ENCODE results near the gene NADSYN1. TPM values are rescaled to one million over a fixed set of nuclear protein-coding genes. Genes with fewer than 3 reads are reported as not detected.

NADSYN1 gene
- total and polyA plus RNA-seq, 2 of the 13 experiments (the other 11 are each of a cell fraction or from before 2014, with no cell fraction given), result 35.7 to 51.5 TPM

DNA sequence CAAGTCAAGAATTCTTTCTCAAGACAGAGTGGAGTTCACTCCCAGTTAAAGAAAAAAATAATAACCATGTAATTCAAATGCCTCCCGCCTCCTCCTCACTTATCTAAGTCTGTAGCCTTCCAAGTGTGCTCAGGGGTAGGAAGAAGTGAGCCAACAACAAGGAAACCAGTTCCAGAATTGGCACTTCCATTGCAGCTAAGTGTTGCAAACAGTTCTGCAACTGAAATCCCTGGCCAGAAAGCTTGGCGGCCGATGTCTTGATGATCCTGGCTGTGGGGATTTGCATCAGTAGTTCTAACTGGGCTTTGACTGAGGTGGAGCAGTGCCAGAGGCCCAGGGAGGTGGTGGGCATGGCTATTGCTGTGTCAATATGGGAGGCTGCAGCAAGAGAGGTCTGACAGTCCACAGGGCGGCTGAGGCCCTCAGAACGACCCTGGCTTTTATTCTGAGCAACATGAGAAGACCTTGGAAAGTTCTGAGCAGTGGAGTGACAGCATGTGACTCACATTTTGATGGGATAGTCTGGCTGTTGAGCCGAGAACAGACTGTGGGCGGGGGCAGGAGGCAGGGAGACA lies 24.1 kb upstream of the NADSYN1 start (continued):
- TF ChIP-seq FOXA3 (CRISPR knock-in tag; IDR thresholded peaks at IDR 0.05), result peak; percentile 82
- TF ChIP-seq RARA (CRISPR knock-in tag; IDR thresholded peaks at IDR 0.05), result peak; percentile 28; the same call in 1 of the 2 replicates
- TF ChIP-seq ZNF687 (CRISPR knock-in tag; IDR thresholded peaks at IDR 0.05), result peak; percentile 66
- peak; percentile 35; the same call in 1 of the 2 replicates for TF ChIP-seq SALL1 (CRISPR knock-in tag; IDR thresholded peaks at IDR 0.05)

GRCh38 chr11:71429701-71430100 lies 23.3 kb upstream of the NADSYN1 start:
- ATAC-seq, result no peak
- H2AFZ ChIP-seq (ENCODE audit: low read length), result no peak overlapping the region
- no peak overlapping the region for H3K27ac ChIP-seq (ENCODE audit: extremely low read length, insufficient read depth, low read length)
- no TSS peak for BruUV-seq (replicated peaks)
- WGBS (ENCODE audit: low lambda C conversion rate), result 62% methylated on average over 6 of the region's 6 CpGs
- no peaks in the 10 kb centered on the region for H3K9me3 ChIP-seq (ENCODE audit: low read length)
- H3K4me3 ChIP-seq (replicated peaks in 1 of 3; ENCODE audit: insufficient read depth in 1 of 3, low read depth in 2 of 3, low read length in 3 of 3), result no peak overlapping the region
- H3K36me3 ChIP-seq (replicated peaks in 1 of 2; ENCODE audit: control insufficient read depth in 1 of 2, insufficient read depth in 2 of 2, low read length in 2 of 2), result 0 out of 5 replicates have a peak, but pooled peaks cover 0 to 1% of the 10 kb centered on the region in 2 experiments
- peak overlapping the region; percentile 49 for H3K4me2 ChIP-seq (ENCODE audit: low read depth, low read length)
- 0 out of 2 replicates have a peak, but pooled peaks cover 4% of the 10 kb centered on the region for H4K20me1 ChIP-seq (ENCODE audit: insufficient read depth, low read length)
- in situ Hi-C loops (cut with HindIII; ENCODE audit: extremely low pct_ligation_motif_present, low pct_unique_long_range_greater_than_20kb), result no loop called here
- intact Hi-C loops (cut with micrococcal nuclease; ENCODE audit: unreplicated experiment), result no loop called here
- CTCF ChIA-PET (ENCODE audit: low intra/inter-chr PET ratio, low total read pairs), result no interaction called here
- POLR2A ChIA-PET, result no interaction called here
- TF ChIP-seq FOSL2 (CRISPR knock-in tag; IDR thresholded peaks at IDR 0.05) (peak; percentile 7; the same call in 1 of the 2 replicates), REL (CRISPR knock-in tag; conservative IDR thresholded peaks at IDR 0.05) (no peak), EP300 (IDR thresholded peaks at IDR 0.05; ENCODE audit: low read depth in 2 of 2, low read length in 2 of 2) (no peak), EP300 (CRISPR knock-in tag; IDR thresholded peaks at IDR 0.05; ENCODE audit: borderline replicate concordance) (no peak)
- no peak overlapping the region for H3K9ac ChIP-seq (ENCODE audit: insufficient read depth, low read depth, low read length)
- no peaks in the 10 kb centered on the region; a peak in 1 of 5 replicates for H3K27me3 ChIP-seq (ENCODE audit: control insufficient read depth in 1 of 2, insufficient read depth in 2 of 2, low read length in 2 of 2)
- H3K4me1 ChIP-seq (ENCODE audit: insufficient read depth, low read length), result peaks cover 55% of the 10 kb centered on the region
- FAIRE-seq, result no peak
- no peaks in the 10 kb centered on the region for H3K79me2 ChIP-seq (ENCODE audit: insufficient read depth, low read length)
- DNase-seq (ENCODE audit: low spot score), result no peak
